ENCODE data around the gene ZNF862.

The ZNF862 gene

GRCh38 chr7:149879271-149879743 lies 41.1 kb downstream of the ZNF862 start:
- ATAC-seq (ENCODE audit: insufficient read depth, low read depth): no peak
- Histone ChIP-seq H2AFZ (ENCODE audit: low read depth, low read length) (no peak overlapping the region), H3K27ac (ENCODE audit: low read length) (no peak overlapping the region), H3K4me3 (ENCODE audit: low read depth in 1 of 2, low read length in 2 of 2) (no peak overlapping the region), H3K27me3 (ENCODE audit: insufficient read depth, low read length, poor library complexity) (no peaks in the 10 kb centered on the region), H3K4me1 (ENCODE audit: insufficient read depth, low read length) (peaks cover 16% of the 10 kb centered on the region), H3K9ac (ENCODE audit: low read depth, low read length) (no peak overlapping the region), H4K20me1 (ENCODE audit: insufficient read depth, low read length) (peaks cover 8% of the 10 kb centered on the region), H3K36me3 (ENCODE audit: insufficient read depth, low read length) (peaks cover 39% of the 10 kb centered on the region), H3K9me3 (ENCODE audit: insufficient read depth, low read length, severe bottlenecking) (no peaks in the 10 kb centered on the region), H3K4me2 (ENCODE audit: insufficient read depth, low read length) (no peak overlapping the region), H3K79me2 (ENCODE audit: insufficient read depth, low read length) (peaks cover 13% of the 10 kb centered on the region)
- TF ChIP-seq CTCF (IDR thresholded peaks at IDR 0.05; ENCODE audit: borderline replicate concordance, extremely low read depth, low read length, poor library complexity, severe bottlenecking) (no peak), EZH2 (IDR thresholded peaks at IDR 0.05; ENCODE audit: borderline replicate concordance, low read depth, low read length, severe bottlenecking) (no peak)
- DNase-seq: no peak

- H3K4me3 ChIP-seq (ENCODE audit: low read depth in 1 of 2, low read length in 2 of 2): no peak overlapping the region
- H3K9me3 ChIP-seq (ENCODE audit: insufficient read depth, low read length, severe bottlenecking): no peaks in the 10 kb centered on the region
- no peak for DNase-seq
- H3K9ac ChIP-seq (ENCODE audit: low read depth, low read length): no peak overlapping the region
- H3K27ac ChIP-seq (ENCODE audit: low read length): no peak overlapping the region
- H3K4me2 ChIP-seq (ENCODE audit: insufficient read depth, low read length): no peak overlapping the region
- H3K27me3 ChIP-seq (ENCODE audit: insufficient read depth, low read length, poor library complexity): no peaks in the 10 kb centered on the region
- no peak overlapping the region for H2AFZ ChIP-seq (ENCODE audit: low read depth, low read length)
- H3K36me3 ChIP-seq (ENCODE audit: insufficient read depth, low read length): peaks cover 39% of the 10 kb centered on the region
- peaks cover 8% of the 10 kb centered on the region for H4K20me1 ChIP-seq (ENCODE audit: insufficient read depth, low read length)
- no peak for TF ChIP-seq CTCF (IDR thresholded peaks at IDR 0.05; ENCODE audit: borderline replicate concordance, extremely low read depth, low read length, poor library complexity, severe bottlenecking)
- no peak for TF ChIP-seq EZH2 (IDR thresholded peaks at IDR 0.05; ENCODE audit: borderline replicate concordance, low read depth, low read length, severe bottlenecking)
- no peak for ATAC-seq (ENCODE audit: insufficient read depth, low read depth)
- peaks cover 6% of the 10 kb centered on the region for H3K79me2 ChIP-seq (ENCODE audit: insufficient read depth, low read length)
- peaks cover 9% of the 10 kb centered on the region for H3K4me1 ChIP-seq (ENCODE audit: insufficient read depth, low read length)
Measured at GRCh38 chr7:149879766-149880637, 41.8 kb downstream of the ZNF862 start.

GRCh38 chr7:149880638-149881311 lies 42.6 kb downstream of the ZNF862 start:
- DNase-seq: no peak

More at GRCh38 chr7:149880638-149881311, 42.6 kb downstream of the ZNF862 start:
- H3K9me3 ChIP-seq (ENCODE audit: insufficient read depth, low read length, severe bottlenecking): no peaks in the 10 kb centered on the region
- no peaks in the 10 kb centered on the region for H3K79me2 ChIP-seq (ENCODE audit: insufficient read depth, low read length)
- no peak overlapping the region for H3K4me3 ChIP-seq (ENCODE audit: low read depth in 1 of 2, low read length in 2 of 2)
- no peaks in the 10 kb centered on the region for H3K27me3 ChIP-seq (ENCODE audit: insufficient read depth, low read length, poor library complexity)
- no peak overlapping the region for H3K9ac ChIP-seq (ENCODE audit: low read depth, low read length)
- H4K20me1 ChIP-seq (ENCODE audit: insufficient read depth, low read length): peaks cover 8% of the 10 kb centered on the region
- H3K4me2 ChIP-seq (ENCODE audit: insufficient read depth, low read length): no peak overlapping the region
- no peak for ATAC-seq (ENCODE audit: insufficient read depth, low read depth)
- H3K27ac ChIP-seq (ENCODE audit: low read length): no peak overlapping the region
- H2AFZ ChIP-seq (ENCODE audit: low read depth, low read length): no peak overlapping the region
- H3K4me1 ChIP-seq (ENCODE audit: insufficient read depth, low read length): peaks cover 1% of the 10 kb centered on the region
- TF ChIP-seq EZH2 (IDR thresholded peaks at IDR 0.05; ENCODE audit: borderline replicate concordance, low read depth, low read length, severe bottlenecking) (no peak), CTCF (IDR thresholded peaks at IDR 0.05; ENCODE audit: borderline replicate concordance, extremely low read depth, low read length, poor library complexity, severe bottlenecking) (no peak)
- peaks cover 35% of the 10 kb centered on the region for H3K36me3 ChIP-seq (ENCODE audit: insufficient read depth, low read length)
